Activated T-helper 1 cell treated with anti-CD3 and anti-CD28 coated beads, Interleukin-12 subunit alpha, Interleukin-12 subunit beta, Interleukin-2, Interleukin-4 antibody, amounts not matched to agents 30 ng/mL and 10 ng/mL and 1 ng/mL, durations not matched to agents 14 hours and 24 hours and 36 hours (primary cell): Measurements from ENCODE around the gene RYR2. TPM values are rescaled to one million over a fixed set of nuclear protein-coding genes. Genes with fewer than 3 reads are reported as not detected.

Source experiments
- DNase-seq: peaks from one replicate; pipeline ENCODE4 v3.0.0; 2021; ENCODE audit warnings: low spot score
- H3K27ac Mint-ChIP-seq: one replicate; pipeline ENCODE4 v1.8.0; 2021; ENCODE audit warnings: mild to moderate bottlenecking, mixed read lengths
- H3K27me3 Mint-ChIP-seq: one replicate; pipeline ENCODE4 v1.8.0; 2022; ENCODE audit warnings: mild to moderate bottlenecking, moderate library complexity, mixed read lengths; ENCODE audit not compliant: insufficient read depth
- H3K36me3 Mint-ChIP-seq: one replicate; pipeline ENCODE4 v1.8.0; 2021; ENCODE audit warnings: low read depth, mixed read lengths
- H3K4me1 Mint-ChIP-seq: one replicate; pipeline ENCODE4 v1.8.0; 2021; ENCODE audit warnings: low read depth, mixed read lengths
- H3K4me3 Mint-ChIP-seq: one replicate; pipeline ENCODE4 v1.8.0; 2021; ENCODE audit warnings: mild to moderate bottlenecking, moderate library complexity, mixed read lengths
- H3K9me3 Mint-ChIP-seq: one replicate; pipeline ENCODE4 v1.8.0; 2021; ENCODE audit warnings: mixed read lengths
- intact Hi-C: fragments of 100-400 bp; cut with micrococcal nuclease; formaldehyde crosslinking; loops from one replicate; pipeline ENCODE4 v1.15.1; 2024
- total RNA-seq: library from RNA; stranded (reverse); gene quantifications from 2 replicates; pipeline ENCODE4 v1.2.3, GENCODE V29; 2022

RYR2 gene
- total RNA-seq, 1 donor from 2014 or later: not detected

DNA sequence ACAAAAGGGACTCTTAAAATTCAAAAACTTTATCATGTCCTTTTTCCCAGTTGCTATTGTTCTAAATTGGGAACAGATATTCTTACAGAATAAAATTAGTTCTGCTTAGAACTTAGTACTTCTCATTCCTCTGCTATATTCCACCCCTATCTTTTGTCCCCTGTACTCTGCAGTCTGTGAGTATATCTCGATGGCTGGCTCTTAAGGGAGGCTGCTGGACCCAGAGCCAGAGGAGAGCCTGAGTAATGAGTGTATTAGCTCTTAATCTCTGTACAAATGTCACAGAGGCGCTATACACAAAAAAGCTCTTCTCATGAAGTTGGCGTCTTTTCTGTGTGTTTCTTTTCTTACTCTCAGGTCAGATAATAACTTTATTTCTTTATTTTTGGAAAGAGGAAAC, 425.3 kb downstream of the RYR2 start:
- intact Hi-C loops: no loop called here
- H3K36me3 Mint-ChIP-seq: no peaks in the 10 kb centered on the region
- H3K27me3 Mint-ChIP-seq: peaks cover 2% of the 10 kb centered on the region
- H3K4me1 Mint-ChIP-seq: no peaks in the 10 kb centered on the region
- H3K4me3 Mint-ChIP-seq: no peak overlapping the region
- H3K9me3 Mint-ChIP-seq: no peaks in the 10 kb centered on the region
- no peak for DNase-seq
- H3K27ac Mint-ChIP-seq: no peak overlapping the region

- H3K27me3 Mint-ChIP-seq: peaks cover 2% of the 10 kb centered on the region
- intact Hi-C loops: no loop called here
- no peaks in the 10 kb centered on the region for H3K4me1 Mint-ChIP-seq
- no peaks in the 10 kb centered on the region for H3K36me3 Mint-ChIP-seq
- H3K9me3 Mint-ChIP-seq: no peaks in the 10 kb centered on the region
- no peak for DNase-seq
- no peak overlapping the region for H3K4me3 Mint-ChIP-seq
- H3K27ac Mint-ChIP-seq: no peak overlapping the region
Observed at GRCh38 chr1:237470712-237471338, 428.8 kb downstream of the RYR2 start.

- no peaks in the 10 kb centered on the region for H3K36me3 Mint-ChIP-seq
- no peak overlapping the region for H3K4me3 Mint-ChIP-seq
- no peak overlapping the region for H3K27ac Mint-ChIP-seq
- H3K9me3 Mint-ChIP-seq: no peaks in the 10 kb centered on the region
- no peaks in the 10 kb centered on the region for H3K4me1 Mint-ChIP-seq
- DNase-seq: no peak
- H3K27me3 Mint-ChIP-seq: peaks cover 2% of the 10 kb centered on the region
- intact Hi-C loops: no loop called here
Observed at GRCh38 chr1:237471377-237471776, 429.4 kb downstream of the RYR2 start.

DNA sequence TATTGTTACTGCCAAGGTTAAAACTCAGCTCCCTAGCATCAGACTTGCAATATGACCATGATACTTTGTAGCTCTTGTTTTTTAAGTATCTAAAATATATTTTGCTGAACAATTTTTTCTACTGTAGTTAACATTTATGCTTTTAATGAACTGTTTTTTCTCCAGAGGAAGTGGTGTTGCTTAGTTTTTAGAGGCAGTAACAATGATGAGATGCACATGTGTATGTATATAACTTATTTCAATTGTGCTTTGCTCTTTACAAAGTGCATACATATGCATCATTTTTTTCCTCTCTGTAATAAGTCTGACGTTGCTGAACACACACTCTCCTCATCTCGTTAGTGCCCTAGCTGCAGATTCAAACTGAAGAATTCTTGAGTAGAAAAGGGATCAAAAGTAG, 430.0 kb downstream of the RYR2 start:
- intact Hi-C loops: no loop called here
- no peaks in the 10 kb centered on the region for H3K9me3 Mint-ChIP-seq
- no peak overlapping the region for H3K27ac Mint-ChIP-seq
- no peaks in the 10 kb centered on the region for H3K36me3 Mint-ChIP-seq
- DNase-seq: no peak
- H3K4me3 Mint-ChIP-seq: no peak overlapping the region
- H3K4me1 Mint-ChIP-seq: no peaks in the 10 kb centered on the region
- H3K27me3 Mint-ChIP-seq: peaks cover 2% of the 10 kb centered on the region

DNA sequence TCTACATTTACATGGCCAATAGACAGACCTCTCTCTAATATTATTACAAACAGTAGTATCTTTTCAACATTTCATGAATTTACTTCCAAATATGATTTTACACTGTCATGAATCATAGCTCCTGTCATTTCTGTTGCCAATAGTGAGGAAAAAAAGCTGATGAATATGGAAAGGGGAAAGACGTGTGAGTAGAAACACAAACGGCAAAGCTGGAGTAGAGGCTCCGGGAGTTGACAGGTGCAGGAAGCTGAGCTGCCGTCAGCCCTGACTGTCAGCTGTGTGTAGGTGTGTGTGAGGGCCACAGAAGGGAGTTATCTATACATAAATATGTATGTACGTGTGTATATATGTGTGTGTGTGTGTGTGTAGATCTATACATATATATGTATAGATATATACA, 431.9 kb downstream of the RYR2 start:
- Mint-ChIP-seq H3K4me3 (no peak overlapping the region), H3K36me3 (no peaks in the 10 kb centered on the region), H3K27ac (no peak overlapping the region), H3K27me3 (no peaks in the 10 kb centered on the region), H3K9me3 (no peaks in the 10 kb centered on the region), H3K4me1 (no peaks in the 10 kb centered on the region)
- DNase-seq: no peak
- intact Hi-C loops: no loop called here

- Mint-ChIP-seq H3K4me1 (no peaks in the 10 kb centered on the region), H3K9me3 (no peaks in the 10 kb centered on the region), H3K27ac (no peak overlapping the region), H3K4me3 (no peak overlapping the region), H3K36me3 (no peaks in the 10 kb centered on the region), H3K27me3 (peaks cover 4% of the 10 kb centered on the region)
- DNase-seq: no peak
- intact Hi-C loops: no loop called here
Observed at GRCh38 chr1:237478082-237478481, 436.1 kb downstream of the RYR2 start.

- no peak overlapping the region for H3K27ac Mint-ChIP-seq
- no peaks in the 10 kb centered on the region for H3K9me3 Mint-ChIP-seq
- no peak overlapping the region for H3K4me3 Mint-ChIP-seq
- H3K36me3 Mint-ChIP-seq: no peaks in the 10 kb centered on the region
- no peak for DNase-seq
- intact Hi-C loops: no loop called here
- peaks cover 4% of the 10 kb centered on the region for H3K27me3 Mint-ChIP-seq
- no peaks in the 10 kb centered on the region for H3K4me1 Mint-ChIP-seq
Observed at GRCh38 chr1:237478842-237479241, 436.9 kb downstream of the RYR2 start.

DNA sequence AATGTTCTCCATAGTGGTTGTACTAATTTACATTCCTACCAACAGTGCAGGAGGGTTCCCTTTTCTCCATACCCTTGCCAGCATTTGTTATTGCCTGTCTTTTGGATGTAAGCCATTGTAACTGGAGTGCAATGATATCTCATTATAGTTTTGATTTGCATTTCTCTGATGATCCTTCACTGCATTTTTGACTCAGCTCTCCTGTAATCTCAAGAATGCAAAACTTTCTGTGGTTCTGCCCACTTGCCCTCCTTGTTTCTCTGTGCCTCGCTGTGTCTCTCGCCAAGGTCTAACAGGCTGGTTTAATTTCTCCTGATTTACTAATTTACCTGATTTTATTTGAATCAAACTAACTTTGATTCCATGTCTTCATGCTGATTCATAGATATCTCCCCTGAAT, 440.8 kb downstream of the RYR2 start:
- Mint-ChIP-seq H3K36me3 (no peaks in the 10 kb centered on the region), H3K4me3 (no peak overlapping the region), H3K9me3 (no peaks in the 10 kb centered on the region), H3K27me3 (peaks cover 4% of the 10 kb centered on the region), H3K27ac (no peak overlapping the region), H3K4me1 (no peaks in the 10 kb centered on the region)
- DNase-seq: no peak
- intact Hi-C loops: no loop called here

- Mint-ChIP-seq H3K27me3 (no peaks in the 10 kb centered on the region), H3K27ac (no peak overlapping the region), H3K36me3 (no peaks in the 10 kb centered on the region), H3K9me3 (no peaks in the 10 kb centered on the region), H3K4me3 (no peak overlapping the region), H3K4me1 (no peaks in the 10 kb centered on the region)
- no peak for DNase-seq
- intact Hi-C loops: no loop called here
Observed at GRCh38 chr1:237492359-237492758, 450.4 kb downstream of the RYR2 start.

- H3K9me3 Mint-ChIP-seq: no peaks in the 10 kb centered on the region
- no peaks in the 10 kb centered on the region for H3K4me1 Mint-ChIP-seq
- no peaks in the 10 kb centered on the region for H3K36me3 Mint-ChIP-seq
- H3K4me3 Mint-ChIP-seq: no peak overlapping the region
- DNase-seq: no peak
- H3K27ac Mint-ChIP-seq: no peak overlapping the region
- intact Hi-C loops: no loop called here
- H3K27me3 Mint-ChIP-seq: peaks cover 7% of the 10 kb centered on the region
Observed at GRCh38 chr1:237500566-237500965, 458.6 kb downstream of the RYR2 start.

DNA sequence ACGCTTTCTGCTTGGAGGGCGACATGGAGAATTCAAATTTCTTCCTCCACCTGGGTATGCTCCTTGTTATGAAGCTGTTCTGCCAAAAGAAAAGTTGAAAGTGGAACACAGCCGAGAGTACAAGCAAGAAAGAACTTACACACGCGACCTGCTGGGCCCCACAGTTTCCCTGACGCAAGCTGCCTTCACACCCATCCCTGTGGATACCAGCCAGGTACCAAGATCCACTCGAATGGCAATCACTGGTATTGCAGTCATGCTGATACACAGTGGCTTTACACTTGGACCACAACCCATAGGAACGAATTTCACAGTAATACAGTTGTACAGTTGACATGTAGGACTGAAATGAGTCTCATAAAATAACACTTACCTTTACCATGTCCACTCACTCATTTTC, 461.3 kb downstream of the RYR2 start:
- Mint-ChIP-seq H3K27ac (no peak overlapping the region), H3K4me1 (no peaks in the 10 kb centered on the region), H3K27me3 (peaks cover 7% of the 10 kb centered on the region), H3K9me3 (no peaks in the 10 kb centered on the region), H3K4me3 (no peak overlapping the region), H3K36me3 (no peaks in the 10 kb centered on the region)
- intact Hi-C loops: no loop called here
- no peak for DNase-seq

DNA sequence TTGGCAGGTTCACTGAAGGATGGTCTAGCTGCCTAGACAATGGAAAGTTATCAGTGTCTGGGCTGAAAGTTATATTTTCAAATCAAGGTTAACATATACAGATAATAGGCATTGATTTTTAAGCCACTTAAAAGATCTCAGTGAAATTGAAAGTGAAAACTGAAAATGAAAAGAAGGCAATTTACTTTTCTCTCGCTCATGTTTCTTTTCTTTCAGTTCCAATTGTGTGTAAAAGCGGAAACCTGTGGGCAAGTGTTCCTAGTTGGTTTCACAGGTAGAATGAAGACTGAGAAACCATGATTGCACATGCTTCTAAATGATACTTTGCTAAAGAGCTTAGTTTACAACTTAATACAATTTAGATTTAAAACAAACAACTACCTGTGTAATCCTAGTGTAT, 465.0 kb downstream of the RYR2 start:
- Mint-ChIP-seq H3K4me3 (no peak overlapping the region), H3K27me3 (peaks cover 11% of the 10 kb centered on the region), H3K9me3 (no peaks in the 10 kb centered on the region), H3K27ac (no peak overlapping the region), H3K36me3 (no peaks in the 10 kb centered on the region), H3K4me1 (no peaks in the 10 kb centered on the region)
- intact Hi-C loops: no loop called here
- no peak for DNase-seq

GRCh38 chr1:237509748-237510147, 467.8 kb downstream of the RYR2 start:
- Mint-ChIP-seq H3K27ac (no peak overlapping the region), H3K36me3 (no peaks in the 10 kb centered on the region), H3K4me3 (no peak overlapping the region), H3K9me3 (no peaks in the 10 kb centered on the region), H3K4me1 (no peaks in the 10 kb centered on the region), H3K27me3 (peaks cover 10% of the 10 kb centered on the region)
- DNase-seq: no peak
- intact Hi-C loops: no loop called here

- intact Hi-C loops: no loop called here
- Mint-ChIP-seq H3K9me3 (no peaks in the 10 kb centered on the region), H3K4me3 (no peak overlapping the region)
Observed at GRCh38 chr1:237525102-237525501, 483.1 kb downstream of the RYR2 start.

More at GRCh38 chr1:237525102-237525501, 483.1 kb downstream of the RYR2 start:
- Mint-ChIP-seq H3K27me3 (no peaks in the 10 kb centered on the region), H3K36me3 (no peaks in the 10 kb centered on the region), H3K4me1 (no peaks in the 10 kb centered on the region), H3K27ac (no peak overlapping the region)
- DNase-seq: no peak
